Lung (tissue), 16 donors: ENCODE data around the gene RASIP1. TPM values are rescaled to one million over a fixed set of nuclear protein-coding genes. Genes with fewer than 3 reads are reported as not detected.
"Not testable (repeated sequence)": the region's sequence is repeated elsewhere in the genome, so short reads cannot be mapped to it uniquely, and the experiment has no call there.

ENCODE experiments used
- ATAC-seq: fragments of 200-7000 bp; cut with Tn5 transposase; one replicate; pipeline ENCODE4 v1.9.1; 2020; ENCODE audit warnings: moderate number of reproducible peaks; ENCODE audit not compliant: insufficient read depth, low FRiP score
- DNase-seq, 3 donors: peaks; one replicate each; pipeline ENCODE4 v3.0.0-alpha.2; 2013 to 2017
- H3K27ac ChIP-seq, 2 donors: one replicate each; pipeline ENCODE4 v1.5.1; 2013; ENCODE audit warnings: mild to moderate bottlenecking in 2 of 2, moderate library complexity in 2 of 2, control low read depth in 1 of 2, inconsistent platforms in 1 of 2, low read depth in 1 of 2, low read length in 1 of 2
- H3K27me3 ChIP-seq, 3 donors: one replicate each; pipeline ENCODE4 v1.5.1; 2013; ENCODE audit warnings: low read length in 2 of 3; ENCODE audit not compliant: control insufficient read depth in 3 of 3, insufficient read depth in 3 of 3
- H3K36me3 ChIP-seq, 4 donors: one replicate each; pipeline ENCODE4 v1.5.1; 2013; ENCODE audit warnings: low read length in 4 of 4, mild to moderate bottlenecking in 1 of 4, moderate library complexity in 1 of 4; ENCODE audit not compliant: control insufficient read depth in 4 of 4, insufficient read depth in 4 of 4
- H3K4me1 ChIP-seq, 5 donors: one replicate each; pipeline ENCODE4 v1.5.1; 2013; ENCODE audit warnings: low read length in 5 of 5, mild to moderate bottlenecking in 2 of 5, moderate library complexity in 1 of 5; ENCODE audit not compliant: control insufficient read depth in 5 of 5, insufficient read depth in 5 of 5
- H3K4me3 ChIP-seq: one replicate; pipeline ENCODE4 v1.5.1; 2013; ENCODE audit warnings: mild to moderate bottlenecking, control low read depth, moderate library complexity
- H3K9ac ChIP-seq, 2 donors: one replicate each; pipeline ENCODE4 v1.5.1; 2013; ENCODE audit warnings: low read length in 2 of 2, control low read depth in 1 of 2; ENCODE audit not compliant: insufficient read depth in 1 of 2
- H3K9me3 ChIP-seq, 4 donors: one replicate each; pipeline ENCODE4 v1.5.1; 2013; ENCODE audit warnings: low read length in 3 of 4, mild to moderate bottlenecking in 1 of 4, moderate library complexity in 1 of 4; ENCODE audit not compliant: control insufficient read depth in 4 of 4, insufficient read depth in 3 of 4
- WGBS, 2 donors: extraction: QIAGEN DNeasy Blood & Tissue Kit; methylation state at CpG; one replicate each; pipeline ENCODE4 v1.1.7; 2013; 5-methylcytosine and 5-hydroxymethylcytosine counted together
- long read RNA-seq, 5 donors: transcript quantifications; one replicate each; lab custom pipeline, GENCODE V29; 2026
- polyA plus RNA-seq, 2 donors: library from polyadenylated mRNA; stranded (reverse); fragments of 200-250 nt; gene quantifications; one replicate each; pipeline ENCODE4 v1.2.1, GENCODE V29; 2013
- total RNA-seq, 2 donors: library from RNA; depleted of rRNA in 1 of 2; stranded (reverse); fragments of >200 nt in 1 of 2; gene quantifications; one replicate each; pipeline ENCODE4 v1.2.1, GENCODE V29; 2014 to 2021
- TF ChIP-seq, protein P1 (sequence below): IDR thresholded peaks from 2 replicates; pipeline ENCODE4 v1.5.1; 2012; ENCODE audit warnings: mild to moderate bottlenecking; ENCODE audit errors: control extremely low read depth, extremely low read depth
- donor health status: control.
- donor health status: control.
- donor health status: Bipolar disorder and iron deficiency.
- donor health status: healthy.
- donor health status: DM: yes; HTN: yes; CAD: no.

RASIP1 gene, protein sequence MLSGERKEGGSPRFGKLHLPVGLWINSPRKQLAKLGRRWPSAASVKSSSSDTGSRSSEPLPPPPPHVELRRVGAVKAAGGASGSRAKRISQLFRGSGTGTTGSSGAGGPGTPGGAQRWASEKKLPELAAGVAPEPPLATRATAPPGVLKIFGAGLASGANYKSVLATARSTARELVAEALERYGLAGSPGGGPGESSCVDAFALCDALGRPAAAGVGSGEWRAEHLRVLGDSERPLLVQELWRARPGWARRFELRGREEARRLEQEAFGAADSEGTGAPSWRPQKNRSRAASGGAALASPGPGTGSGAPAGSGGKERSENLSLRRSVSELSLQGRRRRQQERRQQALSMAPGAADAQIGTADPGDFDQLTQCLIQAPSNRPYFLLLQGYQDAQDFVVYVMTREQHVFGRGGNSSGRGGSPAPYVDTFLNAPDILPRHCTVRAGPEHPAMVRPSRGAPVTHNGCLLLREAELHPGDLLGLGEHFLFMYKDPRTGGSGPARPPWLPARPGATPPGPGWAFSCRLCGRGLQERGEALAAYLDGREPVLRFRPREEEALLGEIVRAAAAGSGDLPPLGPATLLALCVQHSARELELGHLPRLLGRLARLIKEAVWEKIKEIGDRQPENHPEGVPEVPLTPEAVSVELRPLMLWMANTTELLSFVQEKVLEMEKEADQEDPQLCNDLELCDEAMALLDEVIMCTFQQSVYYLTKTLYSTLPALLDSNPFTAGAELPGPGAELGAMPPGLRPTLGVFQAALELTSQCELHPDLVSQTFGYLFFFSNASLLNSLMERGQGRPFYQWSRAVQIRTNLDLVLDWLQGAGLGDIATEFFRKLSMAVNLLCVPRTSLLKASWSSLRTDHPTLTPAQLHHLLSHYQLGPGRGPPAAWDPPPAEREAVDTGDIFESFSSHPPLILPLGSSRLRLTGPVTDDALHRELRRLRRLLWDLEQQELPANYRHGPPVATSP
- total RNA-seq = 10 to 100 TPM; 26.2 to 32.8 TPM
- 10 to 100 TPM; 24.7 to 37.9 TPM for polyA plus RNA-seq
- long read RNA-seq, donor 1, partial matches to known transcripts = 0 of 6 reads
- long read RNA-seq, donor 1, other reads (novel, unspliced or antisense) = 0 of 6 reads
- long read RNA-seq, donor 2, partial matches to known transcripts = 0 of 4 reads
- long read RNA-seq, donor 2, other reads (novel, unspliced or antisense) = 0 of 4 reads
- long read RNA-seq, donor 3, partial matches to known transcripts = 0 of 1 reads
- long read RNA-seq, donor 3, other reads (novel, unspliced or antisense) = 0 of 1 reads
- long read RNA-seq, donor 4, partial matches to known transcripts = 0 of 4 reads
- long read RNA-seq, donor 4, other reads (novel, unspliced or antisense) = 0 of 4 reads
- long read RNA-seq, donor 5, partial matches to known transcripts = 5 of 12 reads
- long read RNA-seq, donor 5, other reads (novel, unspliced or antisense) = 0 of 12 reads

DNA sequence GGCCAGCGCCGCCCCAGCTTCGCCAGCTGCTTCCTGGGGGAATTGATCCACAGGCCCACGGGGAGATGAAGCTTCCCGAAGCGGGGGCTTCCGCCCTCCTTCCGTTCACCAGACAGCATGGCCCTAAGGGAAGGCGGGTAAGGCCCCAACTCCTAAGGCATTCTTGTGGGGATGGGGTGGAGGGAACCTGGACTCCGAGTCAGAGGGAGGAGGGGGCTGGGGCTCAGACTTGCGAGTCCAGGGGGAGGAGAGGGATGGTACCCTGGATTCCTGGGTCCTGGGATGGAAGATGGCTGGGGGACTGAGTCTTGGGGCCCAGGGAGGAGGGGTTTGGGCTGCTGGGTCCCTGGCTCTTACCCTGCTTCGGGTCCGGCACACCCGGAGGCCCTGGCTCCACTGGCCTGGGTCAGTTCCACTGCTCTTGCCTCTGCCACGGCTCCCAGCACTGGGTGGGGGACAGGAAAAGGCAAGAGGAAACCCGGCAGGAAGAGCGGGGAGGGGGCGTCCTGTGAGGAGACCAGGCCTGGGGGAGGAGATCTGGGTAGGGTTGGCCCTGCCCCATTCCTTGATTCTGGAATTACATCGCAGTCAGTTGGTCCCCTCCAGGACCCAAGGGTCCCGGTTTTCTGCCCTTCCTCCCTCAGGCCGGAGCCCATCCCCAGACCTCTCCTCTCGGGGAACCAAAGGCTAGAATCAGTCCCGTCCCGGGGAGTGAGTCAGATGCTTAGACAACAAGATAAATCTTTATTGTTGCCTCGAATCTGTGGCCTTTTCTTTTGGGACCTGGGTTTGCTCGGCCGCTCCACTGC, at the start of gene RASIP1:
Gene RASIP1, minus strand, starts transcription at position 447 of the 809 bp plus-strand sequence. Its CDS starts 328 bp downstream, at position 119.
- TF ChIP-seq, protein P1, sequence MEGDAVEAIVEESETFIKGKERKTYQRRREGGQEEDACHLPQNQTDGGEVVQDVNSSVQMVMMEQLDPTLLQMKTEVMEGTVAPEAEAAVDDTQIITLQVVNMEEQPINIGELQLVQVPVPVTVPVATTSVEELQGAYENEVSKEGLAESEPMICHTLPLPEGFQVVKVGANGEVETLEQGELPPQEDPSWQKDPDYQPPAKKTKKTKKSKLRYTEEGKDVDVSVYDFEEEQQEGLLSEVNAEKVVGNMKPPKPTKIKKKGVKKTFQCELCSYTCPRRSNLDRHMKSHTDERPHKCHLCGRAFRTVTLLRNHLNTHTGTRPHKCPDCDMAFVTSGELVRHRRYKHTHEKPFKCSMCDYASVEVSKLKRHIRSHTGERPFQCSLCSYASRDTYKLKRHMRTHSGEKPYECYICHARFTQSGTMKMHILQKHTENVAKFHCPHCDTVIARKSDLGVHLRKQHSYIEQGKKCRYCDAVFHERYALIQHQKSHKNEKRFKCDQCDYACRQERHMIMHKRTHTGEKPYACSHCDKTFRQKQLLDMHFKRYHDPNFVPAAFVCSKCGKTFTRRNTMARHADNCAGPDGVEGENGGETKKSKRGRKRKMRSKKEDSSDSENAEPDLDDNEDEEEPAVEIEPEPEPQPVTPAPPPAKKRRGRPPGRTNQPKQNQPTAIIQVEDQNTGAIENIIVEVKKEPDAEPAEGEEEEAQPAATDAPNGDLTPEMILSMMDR = no peak
- DNase-seq = no peak
- H3K27me3 ChIP-seq = peaks cover 0 to 16% (median 12%) of the 10 kb centered on the region in 3 donors
- H3K36me3 ChIP-seq = peaks cover 0 to 3% (median 0%) of the 10 kb centered on the region in 4 donors
- 30 to 49% methylated on average over 26 to 27 of the region's 27 CpGs for WGBS, 2 donors
- no peak for ATAC-seq
- no peaks in the 10 kb centered on the region for H3K9me3 ChIP-seq
- H3K27ac ChIP-seq = peak within 1 kb of the TSS; percentile 80
- peak within 1 kb of the TSS; percentile 74 for H3K4me3 ChIP-seq
- H3K4me1 ChIP-seq = peaks cover 0 to 20% (median under 1%) of the 10 kb centered on the region in 5 donors
- no peak within 1 kb of the TSS for H3K9ac ChIP-seq

DNA sequence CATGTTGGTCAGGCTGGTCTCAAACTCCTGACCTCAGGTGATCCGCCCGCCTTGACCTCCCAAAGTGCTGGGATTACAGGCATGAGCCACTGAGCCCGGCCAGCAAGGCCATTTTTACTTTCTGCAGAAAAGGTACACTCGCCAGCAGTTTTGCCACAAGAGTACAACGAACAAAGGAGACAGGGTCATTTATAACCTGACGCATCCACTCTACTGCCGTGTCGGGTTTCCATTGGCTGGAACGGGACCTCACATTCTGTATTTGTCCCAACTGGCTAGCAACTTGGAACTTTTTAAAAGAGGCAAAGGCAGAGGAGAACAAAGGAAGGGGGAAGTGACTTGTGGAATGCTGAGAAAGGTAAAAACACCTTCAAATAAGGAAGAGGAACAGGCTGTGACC, 46.9 kb upstream of the RASIP1 start:
- DNase-seq, H3K9ac ChIP-seq, ATAC-seq, H3K9me3 ChIP-seq, H3K4me3 ChIP-seq, H3K27me3 ChIP-seq, H3K4me1 ChIP-seq, H3K36me3 ChIP-seq, H3K27ac ChIP-seq: not testable (repeated sequence)
- 85 to 91% methylated on average over 9 of the region's 9 CpGs for WGBS, 2 donors

DNA sequence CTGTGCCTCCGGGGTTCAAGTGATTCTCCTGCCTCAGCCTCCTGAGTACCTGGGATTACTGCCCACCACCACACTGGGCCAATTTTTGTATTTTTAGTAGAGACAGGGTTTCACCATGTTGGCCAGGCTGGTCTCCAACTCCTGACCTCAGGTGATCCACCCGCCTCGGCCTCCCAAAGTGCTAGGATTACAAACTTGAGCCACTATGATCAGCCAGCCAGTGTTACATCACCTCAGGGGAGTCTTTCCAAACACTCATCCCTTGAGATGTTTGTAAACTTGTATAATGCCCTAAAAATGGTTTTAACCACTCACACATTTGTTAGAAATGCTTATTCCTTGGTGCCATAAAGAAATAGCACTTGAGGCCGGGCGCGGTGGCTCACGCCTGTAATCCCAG, 46.0 kb upstream of the RASIP1 start:
- H3K9ac ChIP-seq, H3K4me3 ChIP-seq, H3K27me3 ChIP-seq, H3K4me1 ChIP-seq, ATAC-seq, H3K9me3 ChIP-seq, H3K36me3 ChIP-seq, DNase-seq, H3K27ac ChIP-seq: not testable (repeated sequence)
- 87 to 92% methylated on average over 7 of the region's 7 CpGs for WGBS, 2 donors
